Stimulated activated CD8-positive, alpha-beta memory T cell treated with anti-CD3 and anti-CD28 coated beads, Interleukin-7, amount 100 ng/mL, for 48 hours (primary cell): ENCODE data around the gene GRIN3B.

Experiments
- DNase-seq, 2 donors: peaks; one replicate each; pipeline ENCODE4 v3.0.0-alpha.2; 2020; ENCODE audit warnings: low read depth in 1 of 2; ENCODE audit errors: extremely low read depth in 1 of 2

Gene GRIN3B

DNA sequence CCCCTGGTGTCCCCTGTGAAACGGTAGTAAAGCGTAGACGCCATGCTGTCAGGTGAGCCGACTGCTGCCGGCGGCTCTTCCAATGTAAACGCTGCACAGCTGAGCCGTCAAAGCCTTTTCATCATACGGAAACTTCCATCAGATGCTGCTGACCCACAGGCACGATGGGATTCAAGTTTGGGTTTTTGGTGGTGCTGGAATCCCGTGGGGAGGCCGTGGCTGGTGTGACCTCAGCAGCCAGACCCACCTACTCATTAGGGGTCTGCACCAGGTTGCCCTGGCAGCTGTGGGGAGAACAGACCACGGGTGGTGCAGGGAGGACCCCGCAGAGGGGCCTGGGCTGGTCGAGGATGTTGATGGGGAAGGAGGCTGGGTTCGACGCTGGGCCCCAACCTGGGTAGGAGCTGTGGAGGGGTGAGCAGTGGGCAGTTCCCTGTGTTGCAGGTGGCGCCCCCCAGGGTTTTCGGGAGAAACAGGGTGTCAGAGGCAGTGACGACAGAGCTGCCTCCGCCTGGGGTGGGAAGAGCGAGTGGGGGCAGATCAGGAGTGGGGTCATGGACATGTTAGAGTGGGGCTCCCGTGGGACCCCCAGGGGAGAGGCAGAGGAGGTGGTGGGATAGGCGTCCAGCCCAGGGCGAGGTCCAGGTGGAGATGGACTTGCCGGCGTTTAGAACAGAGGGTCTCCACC lies 6.6 kb downstream of the GRIN3B start:
- no peak for DNase-seq

DNA sequence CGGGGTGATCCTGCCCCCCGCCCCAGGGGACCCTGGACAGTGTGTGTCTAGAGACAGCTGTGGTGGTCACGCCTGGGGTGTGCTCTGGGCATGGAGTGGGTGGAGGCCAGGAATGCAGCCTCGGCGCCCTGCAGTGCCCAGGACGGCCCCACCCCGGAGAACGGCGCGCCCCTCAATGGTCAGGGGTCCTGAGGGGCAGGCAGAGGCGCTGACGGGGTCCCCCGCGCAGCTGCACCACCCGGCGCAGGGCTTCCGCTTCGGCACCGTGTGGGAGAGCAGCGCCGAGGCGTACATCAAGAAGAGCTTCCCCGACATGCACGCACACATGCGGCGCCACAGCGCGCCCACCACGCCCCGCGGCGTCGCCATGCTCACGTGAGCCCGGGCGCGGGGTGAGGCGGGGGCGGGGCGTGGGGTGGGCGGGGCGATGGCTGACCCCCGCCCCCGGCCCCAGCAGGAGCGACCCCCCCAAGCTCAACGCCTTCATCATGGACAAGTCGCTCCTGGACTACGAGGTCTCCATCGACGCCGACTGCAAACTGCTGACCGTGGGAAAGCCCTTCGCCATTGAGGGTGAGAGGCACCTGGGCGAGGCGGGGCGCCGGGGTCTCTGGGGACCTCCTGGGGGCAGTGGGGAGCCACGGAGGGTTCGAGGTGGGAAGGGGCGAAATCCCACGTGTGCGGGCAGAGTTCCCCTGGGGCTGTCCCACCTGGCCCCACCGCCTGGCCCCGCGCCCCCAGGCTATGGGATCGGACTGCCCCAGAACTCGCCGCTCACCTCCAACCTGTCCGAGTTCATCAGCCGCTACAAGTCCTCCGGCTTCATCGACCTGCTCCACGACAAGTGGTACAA lies 7.4 kb downstream of the GRIN3B start:
- no peak for DNase-seq

DNA sequence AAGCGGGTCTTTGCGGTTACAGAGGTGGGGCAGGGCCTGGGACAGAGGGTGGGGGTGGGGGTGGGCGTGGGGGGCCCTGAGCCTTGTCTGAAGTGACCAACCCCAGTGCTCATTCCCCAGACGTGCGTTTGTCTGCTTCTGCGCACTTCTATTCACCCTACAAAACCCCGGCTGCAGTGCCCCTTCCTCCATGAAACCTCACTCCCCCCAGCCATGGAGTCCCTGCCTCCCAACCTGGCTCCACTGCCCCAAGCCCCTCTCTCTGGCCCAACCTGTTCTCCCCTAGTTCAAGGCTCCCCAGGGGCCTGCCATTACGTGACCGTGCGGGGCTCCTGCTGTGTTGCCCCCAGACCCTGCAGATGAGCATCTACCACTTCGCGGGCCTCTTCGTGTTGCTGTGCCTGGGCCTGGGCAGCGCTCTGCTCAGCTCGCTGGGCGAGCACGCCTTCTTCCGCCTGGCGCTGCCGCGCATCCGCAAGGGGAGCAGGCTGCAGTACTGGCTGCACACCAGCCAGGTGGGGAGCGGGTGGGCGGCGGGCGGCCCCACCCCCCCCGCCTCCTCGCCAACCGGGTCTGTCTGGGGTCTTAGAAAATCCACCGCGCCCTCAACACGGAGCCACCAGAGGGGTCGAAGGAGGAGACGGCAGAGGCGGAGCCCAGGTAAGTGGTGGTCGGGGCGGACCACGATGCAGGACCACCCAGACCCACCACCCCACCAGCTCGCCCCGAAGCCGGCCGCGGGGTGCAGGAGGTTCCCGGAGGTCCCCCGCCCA lies 8.2 kb downstream of the GRIN3B start:
- DNase-seq = no peak

DNA sequence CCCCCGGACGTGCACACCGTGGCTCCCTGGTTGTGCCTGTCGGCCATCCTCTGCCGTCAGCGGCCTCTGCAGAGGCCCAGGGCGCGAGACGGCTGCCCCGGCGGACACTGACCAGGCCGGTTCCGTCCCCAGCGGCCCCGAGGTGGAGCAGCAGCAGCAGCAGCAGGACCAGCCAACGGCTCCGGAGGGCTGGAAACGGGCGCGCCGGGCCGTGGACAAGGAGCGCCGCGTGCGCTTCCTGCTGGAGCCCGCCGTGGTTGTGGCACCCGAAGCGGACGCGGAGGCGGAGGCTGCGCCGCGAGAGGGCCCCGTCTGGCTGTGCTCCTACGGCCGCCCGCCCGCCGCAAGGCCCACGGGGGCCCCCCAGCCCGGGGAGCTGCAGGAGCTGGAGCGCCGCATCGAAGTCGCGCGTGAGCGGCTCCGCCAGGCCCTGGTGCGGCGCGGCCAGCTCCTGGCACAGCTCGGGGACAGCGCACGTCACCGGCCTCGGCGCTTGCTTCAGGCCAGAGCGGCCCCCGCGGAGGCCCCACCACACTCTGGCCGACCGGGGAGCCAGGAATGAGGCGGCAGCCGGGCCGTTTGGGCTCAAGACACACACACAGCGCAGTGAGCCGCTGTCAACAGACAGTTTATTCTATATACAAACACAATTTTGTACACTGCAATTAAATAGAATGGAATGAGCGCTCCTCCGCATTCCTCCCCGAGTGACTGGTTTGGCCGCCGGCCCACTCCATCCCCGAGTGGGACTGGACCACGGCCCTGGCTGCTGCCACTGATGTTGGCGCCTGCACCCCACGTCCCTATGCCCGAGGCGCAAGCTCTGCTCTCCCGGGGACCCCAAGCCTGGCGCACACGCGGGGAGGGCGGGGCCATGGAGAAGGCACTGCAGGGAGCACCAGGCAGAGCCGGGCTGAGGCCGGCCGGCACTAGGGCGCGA lies 9.1 kb downstream of the GRIN3B start:
- DNase-seq = no peak

DNA sequence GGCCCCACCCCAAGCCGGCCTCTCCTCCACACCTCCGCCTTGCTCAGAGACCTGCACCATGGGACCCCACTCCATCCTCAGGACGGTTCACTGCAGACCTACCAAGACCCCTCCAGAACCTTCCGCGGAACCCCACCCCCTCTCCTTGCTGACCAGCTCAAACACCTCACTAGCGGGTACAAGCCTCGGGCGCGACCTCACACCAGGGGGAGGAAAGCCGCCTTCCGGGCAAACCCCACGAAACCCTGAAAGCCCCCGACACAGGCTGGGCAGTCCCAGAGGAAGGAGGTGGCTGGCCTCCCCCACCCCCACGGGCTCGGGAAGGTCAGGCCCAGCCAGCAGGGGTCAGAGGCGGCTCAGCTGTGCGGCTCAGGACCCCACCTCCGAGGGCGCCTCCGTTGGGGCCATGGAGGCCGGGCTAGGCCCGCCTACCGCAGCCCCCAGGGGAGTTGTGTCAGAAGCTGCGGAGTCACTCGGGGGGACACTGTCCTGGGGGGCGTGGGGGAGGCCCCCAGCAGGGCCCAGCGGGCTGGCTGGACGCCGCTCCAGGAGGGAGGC lies 9.8 kb downstream of the GRIN3B start:
- no peak for DNase-seq

DNA sequence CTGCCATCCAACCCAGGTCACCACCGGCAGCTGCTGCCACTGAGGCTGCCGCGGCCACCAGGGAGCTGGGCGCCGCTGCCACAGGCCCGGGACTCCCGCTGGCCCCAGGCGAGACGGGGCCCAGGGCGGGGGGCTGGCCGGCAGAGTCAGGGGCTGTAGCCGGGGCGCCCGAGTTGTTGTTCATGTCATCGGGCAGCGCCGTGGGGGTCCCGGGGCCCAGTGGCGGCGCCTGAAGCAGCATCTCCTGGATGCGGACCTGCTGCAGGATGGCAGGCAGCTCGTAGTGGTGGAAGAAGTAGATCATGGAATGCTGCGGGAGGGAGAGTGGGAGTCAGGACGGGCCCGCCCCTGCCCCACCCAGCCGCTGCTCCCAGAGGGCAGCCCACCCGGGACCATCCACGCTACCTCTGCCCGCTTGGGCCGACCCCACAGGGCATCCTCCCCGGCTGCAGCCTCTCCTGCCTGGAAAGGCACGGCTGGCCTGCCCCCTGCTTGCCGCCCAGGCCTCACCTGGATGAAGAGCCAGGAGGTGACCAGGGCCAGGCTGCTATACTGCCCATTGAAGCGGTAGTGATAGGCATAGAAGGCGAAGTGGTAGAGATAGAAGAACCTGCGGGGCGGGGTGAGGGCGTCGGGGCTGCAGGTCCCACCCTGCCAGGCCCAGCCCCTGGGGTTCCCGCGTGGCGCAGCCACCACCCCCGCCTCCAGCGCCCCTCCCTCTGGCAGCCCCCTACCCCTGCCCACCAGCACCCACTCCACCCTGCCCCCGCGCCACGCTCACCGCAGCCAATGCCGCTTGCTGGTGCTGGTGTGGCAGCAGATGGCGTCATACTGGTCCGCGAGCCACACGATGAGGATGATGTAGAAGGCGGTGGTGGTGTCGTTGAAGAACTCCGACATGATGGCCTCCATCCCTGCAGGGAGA lies 10.6 kb downstream of the GRIN3B start:
- no peak for DNase-seq

DNA sequence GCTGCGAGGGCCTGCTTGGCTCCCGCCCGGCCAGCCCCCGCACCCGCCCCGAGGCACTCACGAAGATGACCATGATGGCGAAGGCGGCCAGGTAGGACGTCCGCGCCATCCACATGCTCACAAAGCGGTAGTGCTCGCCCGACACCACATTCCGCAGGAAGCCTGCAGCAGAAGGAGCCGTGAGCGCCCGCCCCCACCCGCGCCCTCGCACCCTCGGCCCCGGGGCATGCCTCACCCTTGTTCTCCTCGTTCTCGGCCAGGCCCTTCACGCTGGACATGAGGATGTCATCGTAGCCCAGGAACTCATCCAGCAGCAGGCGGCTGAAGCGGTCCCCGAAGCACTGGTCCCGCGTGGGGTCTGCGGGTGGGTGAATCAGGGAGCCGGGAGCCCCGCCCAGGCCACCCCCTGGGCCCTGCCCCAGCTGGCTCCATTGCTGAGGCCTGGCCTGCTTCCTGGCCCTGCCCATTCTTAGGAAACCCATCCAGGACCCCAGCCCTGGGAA lies 11.7 kb downstream of the GRIN3B start:
- no peak for DNase-seq

DNA sequence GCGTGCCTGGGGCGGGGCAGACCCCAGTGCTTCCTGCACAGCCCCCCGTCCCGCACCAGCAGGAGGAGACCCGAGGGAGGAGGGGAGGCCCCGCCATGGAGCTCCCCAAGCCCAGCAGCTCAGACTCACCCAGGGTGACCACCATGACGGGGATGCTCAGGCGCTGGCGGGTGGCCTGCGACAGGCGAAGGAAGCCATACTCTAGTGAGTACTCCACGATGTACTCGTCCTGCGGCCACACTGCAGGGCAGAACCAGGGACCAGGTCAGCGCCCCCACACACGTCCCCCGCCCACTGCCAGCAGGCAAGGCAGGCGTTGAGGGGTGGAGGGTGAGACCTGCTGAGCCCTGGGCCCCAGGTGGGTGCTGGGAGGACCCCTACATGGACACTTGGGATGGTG lies 12.1 kb downstream of the GRIN3B start:
- DNase-seq = no peak

DNA sequence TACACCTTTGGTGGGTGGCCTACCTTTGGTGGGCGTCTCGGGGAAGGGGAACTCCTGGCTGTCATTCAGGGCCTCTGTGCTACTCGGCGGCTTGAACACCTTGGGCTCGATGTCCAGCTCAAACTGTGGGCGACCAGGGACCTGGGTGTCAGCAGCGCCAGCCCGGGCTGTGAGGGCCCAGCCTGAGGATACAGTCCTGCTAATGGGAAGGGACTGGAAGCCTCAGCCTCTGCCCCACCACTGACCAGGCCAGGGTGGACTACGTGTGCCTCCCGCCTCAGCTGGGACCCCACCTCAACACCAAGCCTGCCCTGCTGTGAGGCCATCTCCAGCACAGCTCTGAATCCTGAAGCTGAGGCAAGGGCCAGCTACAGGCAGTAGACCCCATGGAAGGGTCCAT lies 13.0 kb downstream of the GRIN3B start:
- DNase-seq = no peak

DNA sequence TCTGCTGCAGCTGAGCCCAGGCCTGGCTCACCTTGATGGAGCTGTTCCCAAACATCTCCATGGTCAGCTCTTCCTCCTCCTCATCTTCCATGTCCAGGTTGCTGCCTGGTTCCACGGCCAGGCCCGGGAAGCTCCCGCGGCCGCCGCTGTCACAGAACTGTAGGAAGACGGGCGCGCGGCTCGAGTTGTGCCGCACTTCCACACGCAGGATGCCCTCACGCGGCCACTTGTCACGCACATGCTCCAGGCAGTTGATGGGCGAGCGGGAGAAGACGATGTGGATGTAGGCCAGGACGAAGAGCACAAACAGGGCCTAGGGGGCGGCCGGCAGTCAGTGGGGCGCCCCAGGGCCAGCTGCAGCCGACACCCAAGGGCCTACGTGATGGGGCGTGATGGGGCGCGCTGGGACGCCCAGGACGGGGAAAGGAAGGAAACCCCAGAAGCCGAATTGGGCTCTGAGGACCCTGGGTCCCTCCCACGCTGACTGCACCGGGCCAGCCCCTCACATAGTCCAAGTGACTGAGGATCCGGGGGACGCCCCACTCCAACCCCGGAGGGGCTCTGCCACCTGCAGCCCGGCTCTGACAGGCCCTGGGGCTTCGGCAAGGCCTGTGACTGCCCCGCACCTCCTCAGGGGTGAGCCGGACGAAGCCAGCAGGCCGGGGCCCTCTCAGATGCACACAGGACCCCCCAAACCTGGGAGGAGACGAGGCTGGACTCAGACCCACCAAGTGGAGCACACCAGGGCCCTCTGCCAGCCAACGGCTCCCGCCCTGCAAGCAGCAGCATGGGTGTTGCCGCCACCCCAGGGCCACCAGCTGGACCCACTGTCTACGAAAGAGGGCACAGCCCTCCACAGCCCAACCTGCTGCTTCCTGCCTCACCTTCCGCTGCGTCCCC lies 14.2 kb downstream of the GRIN3B start:
- DNase-seq = no peak

DNA sequence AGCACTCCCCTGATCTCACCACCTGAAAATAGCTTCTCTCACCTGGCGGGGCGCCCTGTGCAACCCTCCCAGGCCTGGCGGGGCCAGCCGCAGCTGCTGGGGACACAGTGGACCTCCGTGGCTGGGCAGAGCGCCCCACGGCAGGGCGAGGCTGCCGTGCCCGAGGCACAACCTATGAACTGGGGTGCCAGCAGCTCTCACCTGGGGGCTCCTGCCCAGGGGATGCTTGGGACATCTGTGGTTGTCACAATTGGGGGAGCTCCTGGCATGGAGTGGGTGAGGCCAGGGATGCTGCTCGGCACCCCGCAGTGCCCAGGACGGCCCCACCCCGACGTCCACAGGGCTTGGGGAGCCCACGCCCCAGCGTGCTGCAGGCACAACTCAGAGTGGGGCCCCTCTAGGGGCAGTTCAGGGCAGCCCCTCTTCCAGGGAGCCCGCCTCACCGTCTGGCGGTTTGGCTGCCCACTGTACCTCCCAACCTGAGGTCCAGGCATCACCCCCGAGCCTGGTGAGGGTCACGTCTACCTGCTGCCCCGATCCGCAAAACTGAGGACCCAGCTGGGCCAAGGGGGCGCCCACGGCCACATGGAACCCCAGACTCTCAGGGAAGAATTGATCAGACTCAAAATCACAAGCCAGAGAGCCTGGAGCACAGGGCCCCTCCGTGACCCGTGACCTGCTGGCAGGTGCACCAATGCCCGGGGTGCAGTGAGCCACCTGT lies 15.0 kb downstream of the GRIN3B start:
- no peak for DNase-seq

DNA sequence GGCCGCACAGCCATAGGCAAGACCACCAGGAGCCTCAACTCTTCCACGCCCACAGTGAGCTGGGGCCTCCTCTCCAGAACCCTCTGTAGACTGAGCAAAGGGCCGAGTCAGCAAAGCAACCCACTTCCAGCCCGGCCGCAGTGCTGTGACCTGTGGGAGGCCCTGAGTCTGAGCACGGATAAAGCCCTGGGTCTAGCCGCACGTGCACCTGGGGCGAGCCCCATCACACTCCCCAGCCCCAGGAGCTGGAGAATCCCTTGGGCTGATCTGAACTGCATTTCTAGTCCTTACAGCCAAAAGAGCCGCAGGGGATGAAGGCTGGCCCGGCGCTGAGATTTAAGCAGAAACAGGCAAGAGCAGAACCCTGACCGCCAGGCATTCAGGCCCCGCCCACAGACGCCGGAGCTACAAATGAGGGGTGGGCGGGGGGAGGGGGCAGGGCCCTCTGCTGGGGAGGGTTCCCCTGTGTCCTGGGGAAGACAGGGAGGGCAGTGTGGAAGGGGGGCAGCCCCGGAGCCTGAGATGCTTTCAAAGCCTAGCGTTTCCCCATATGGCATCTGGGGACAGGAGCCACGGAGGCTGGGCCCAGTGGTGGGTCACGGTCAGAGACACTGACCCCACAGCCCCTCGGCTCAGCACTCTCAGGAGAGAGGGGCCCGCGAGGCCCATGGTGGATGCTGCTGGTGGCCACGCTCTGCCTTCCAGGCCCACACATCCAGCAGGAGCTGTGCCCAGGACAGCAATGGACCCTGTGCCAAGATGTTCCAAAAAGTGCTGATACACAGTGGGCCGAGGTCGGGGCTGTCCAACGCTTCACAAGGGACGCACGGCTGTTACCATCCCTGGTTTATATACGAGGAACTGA lies 15.8 kb downstream of the GRIN3B start:
- no peak for DNase-seq

DNA sequence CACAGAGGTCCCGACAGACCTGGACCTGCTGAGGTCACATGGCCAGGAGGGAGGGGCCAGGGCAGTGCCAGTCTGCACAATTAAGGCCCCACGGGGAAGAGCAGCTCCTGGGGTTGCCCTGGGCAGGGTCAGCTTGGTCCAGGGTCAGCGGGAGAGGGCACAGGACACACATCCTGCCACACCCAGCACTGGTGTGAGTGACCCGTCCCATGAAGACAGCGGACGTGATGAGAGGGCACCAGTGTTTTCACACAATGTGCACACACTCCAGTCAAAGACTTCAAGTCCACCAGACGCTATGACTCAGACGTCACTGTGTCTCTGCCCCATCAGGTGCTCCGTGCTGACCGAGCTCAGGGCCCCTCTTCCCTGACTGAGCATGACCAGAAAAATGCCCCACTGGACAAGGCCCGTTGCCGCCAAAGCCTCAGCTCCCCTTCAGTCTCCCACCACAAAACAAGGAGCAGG lies 16.5 kb downstream of the GRIN3B start:
- no peak for DNase-seq

DNA sequence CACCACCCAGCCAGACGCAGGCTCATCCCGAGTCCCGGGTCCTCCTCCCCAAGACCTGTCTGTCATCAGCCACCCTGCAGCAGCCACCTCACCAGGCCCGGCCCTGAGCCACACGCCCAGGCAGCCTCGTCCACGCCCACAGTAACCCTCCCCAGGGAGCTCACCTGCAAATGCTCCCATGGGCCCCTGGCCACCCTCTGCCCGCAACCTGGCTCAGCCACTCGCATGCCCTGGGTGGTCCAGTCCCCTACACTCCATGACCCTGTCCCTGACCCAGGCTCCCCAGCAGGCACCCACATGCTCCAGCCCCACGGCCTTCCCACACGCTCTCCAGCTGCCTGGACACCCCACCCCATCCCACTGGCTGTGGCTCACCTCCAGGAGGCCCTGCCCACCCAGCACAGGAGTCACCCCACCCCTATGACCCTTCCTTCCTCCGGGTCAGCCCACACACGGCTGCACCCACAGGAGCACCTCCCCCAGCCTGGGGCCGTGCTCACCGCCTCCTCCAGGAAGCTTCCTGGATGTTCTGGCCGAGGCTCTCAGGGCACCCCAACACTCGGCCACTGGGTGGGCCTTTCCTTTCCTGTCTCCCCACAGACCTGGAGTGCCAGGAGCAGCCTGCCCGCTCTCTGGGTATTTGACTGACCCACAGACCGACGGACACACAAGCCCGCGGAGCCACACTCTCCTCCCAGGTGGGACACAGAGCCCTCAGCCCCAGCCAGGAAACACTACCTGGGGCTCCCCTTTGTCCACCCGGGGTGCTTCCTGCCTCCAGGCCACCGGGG lies 17.1 kb downstream of the GRIN3B start:
- no peak for DNase-seq

DNA sequence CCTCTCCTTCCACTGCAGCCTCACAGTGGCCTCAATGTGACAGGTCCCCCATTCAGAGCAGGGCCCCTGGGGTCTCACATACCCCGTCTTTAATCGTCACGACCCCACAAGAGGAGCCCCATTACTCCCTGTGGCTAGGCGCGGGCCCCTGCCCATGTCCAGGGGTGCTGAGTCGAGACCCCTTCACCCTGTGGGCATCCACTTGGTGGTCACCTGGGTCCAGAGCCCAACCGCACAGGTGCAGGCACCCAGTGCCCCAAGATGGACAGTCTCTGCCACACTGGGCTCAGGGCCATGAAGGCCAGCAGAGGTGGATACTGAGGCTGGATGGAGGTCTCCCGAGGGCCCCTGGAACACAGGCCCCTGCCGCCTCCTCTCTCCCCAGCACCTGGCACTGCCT lies 17.7 kb downstream of the GRIN3B start:
- DNase-seq = no peak

DNA sequence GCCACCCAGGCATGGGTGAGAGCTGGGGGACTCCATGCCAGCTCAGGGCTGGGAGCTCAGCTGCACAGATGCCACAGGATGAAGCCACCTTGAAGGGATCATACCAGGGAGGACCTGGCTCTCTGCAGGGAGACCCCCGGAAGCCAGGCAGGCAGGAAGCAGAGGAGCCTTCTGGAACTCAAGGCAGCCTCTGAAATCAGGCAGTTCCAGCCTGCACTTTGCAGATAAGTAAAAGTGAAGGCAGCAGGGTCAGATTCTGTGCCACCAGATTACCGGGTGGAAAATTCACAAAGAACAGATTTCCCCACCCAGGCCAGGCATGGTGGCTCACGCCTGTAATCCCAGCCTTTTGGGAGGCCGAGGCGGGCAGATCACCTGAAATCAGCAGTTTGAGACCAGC lies 18.2 kb downstream of the GRIN3B start:
- DNase-seq = no peak
